Measurements from ENCODE around the gene WLS. TPM values are rescaled to one million over a fixed set of nuclear protein-coding genes. Genes with fewer than 3 reads are reported as not detected.

The WLS gene
- total RNA-seq, 2 experiments from 2014 or later: 0.22 to 0.52 TPM

DNA sequence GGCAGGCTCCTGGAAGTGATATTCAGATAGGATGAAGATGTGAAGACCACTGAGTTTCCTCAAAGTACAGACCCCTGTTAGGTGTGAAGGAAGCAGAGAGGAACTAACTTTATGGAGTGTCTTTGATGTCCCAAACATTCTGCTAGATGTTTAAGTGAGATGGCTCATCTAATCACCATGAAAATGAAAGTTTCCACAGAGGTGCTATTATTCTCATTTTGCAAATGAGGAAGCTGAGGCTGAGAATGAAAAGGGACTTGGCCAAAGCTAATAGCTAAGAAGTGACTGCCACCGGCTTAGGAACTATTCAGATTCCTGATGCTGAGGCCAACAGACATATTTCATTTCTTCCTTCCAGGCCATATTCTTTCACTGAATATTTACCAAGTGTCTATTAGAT lies 45.9 kb upstream of the WLS start:
- H3K4me1 ChIP-seq (ENCODE audit: insufficient read depth, low read length): no peaks in the 10 kb centered on the region
- Mint-ChIP-seq H3K9me3 (peaks cover 3% of the 10 kb centered on the region), H3K4me3 (no peak overlapping the region), H3K4me1 (ENCODE audit: low read depth) (no peaks in the 10 kb centered on the region), H3K27me3 (no peaks in the 10 kb centered on the region), H3K36me3 (ENCODE audit: low read depth) (no peaks in the 10 kb centered on the region), H3K27ac (no peak overlapping the region)
- TF ChIP-seq, protein P1, sequence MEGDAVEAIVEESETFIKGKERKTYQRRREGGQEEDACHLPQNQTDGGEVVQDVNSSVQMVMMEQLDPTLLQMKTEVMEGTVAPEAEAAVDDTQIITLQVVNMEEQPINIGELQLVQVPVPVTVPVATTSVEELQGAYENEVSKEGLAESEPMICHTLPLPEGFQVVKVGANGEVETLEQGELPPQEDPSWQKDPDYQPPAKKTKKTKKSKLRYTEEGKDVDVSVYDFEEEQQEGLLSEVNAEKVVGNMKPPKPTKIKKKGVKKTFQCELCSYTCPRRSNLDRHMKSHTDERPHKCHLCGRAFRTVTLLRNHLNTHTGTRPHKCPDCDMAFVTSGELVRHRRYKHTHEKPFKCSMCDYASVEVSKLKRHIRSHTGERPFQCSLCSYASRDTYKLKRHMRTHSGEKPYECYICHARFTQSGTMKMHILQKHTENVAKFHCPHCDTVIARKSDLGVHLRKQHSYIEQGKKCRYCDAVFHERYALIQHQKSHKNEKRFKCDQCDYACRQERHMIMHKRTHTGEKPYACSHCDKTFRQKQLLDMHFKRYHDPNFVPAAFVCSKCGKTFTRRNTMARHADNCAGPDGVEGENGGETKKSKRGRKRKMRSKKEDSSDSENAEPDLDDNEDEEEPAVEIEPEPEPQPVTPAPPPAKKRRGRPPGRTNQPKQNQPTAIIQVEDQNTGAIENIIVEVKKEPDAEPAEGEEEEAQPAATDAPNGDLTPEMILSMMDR (IDR thresholded peaks at IDR 0.05): no peak
- no peak overlapping the region for H3K27ac ChIP-seq (ENCODE audit: low read depth in 1 of 2, low read length in 2 of 2)
- H3K36me3 ChIP-seq (ENCODE audit: insufficient read depth, low read length): no peaks in the 10 kb centered on the region
- ChIA-PET CTCF (no interaction called here), POLR2A (no interaction called here)
- intact Hi-C loops (cut with DNase I, micrococcal nuclease): no loop called here
- ATAC-seq (ENCODE audit: poor library complexity) (no peak), DNase-seq (no peak)
- H3K4me3 ChIP-seq (ENCODE audit: low read length): no peak overlapping the region
- no peaks in the 10 kb centered on the region for H3K27me3 ChIP-seq (ENCODE audit: control insufficient read depth in 1 of 2, insufficient read depth in 2 of 2, low read length in 2 of 2)
- H3K9me3 ChIP-seq (ENCODE audit: control insufficient read depth in 1 of 2, insufficient read depth in 1 of 2, low read length in 2 of 2): peaks cover 0 to 3% of the 10 kb centered on the region in 2 experiments

DNA sequence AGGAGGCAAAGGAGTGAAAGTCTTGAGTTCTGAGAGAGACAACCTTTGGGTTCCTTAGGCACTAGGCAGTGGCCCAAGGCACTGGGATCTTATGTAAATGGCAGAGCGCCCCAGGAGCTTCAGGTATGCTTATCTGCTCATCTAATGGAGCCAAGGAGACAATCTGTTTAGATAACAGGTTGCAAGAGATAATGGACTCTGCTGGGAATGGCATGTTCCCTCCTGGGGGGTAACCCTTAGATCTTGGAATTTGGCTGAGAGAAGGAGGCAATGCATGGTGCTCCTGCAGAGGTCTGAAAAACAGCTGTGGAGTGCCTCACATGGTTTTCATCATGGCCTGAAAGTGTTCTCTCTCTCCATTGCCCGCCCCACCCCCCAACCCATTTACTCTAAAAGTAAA lies 44.1 kb upstream of the WLS start:
- H3K9me3 Mint-ChIP-seq: no peaks in the 10 kb centered on the region
- peaks cover 0 to 3% of the 10 kb centered on the region in 2 experiments for H3K9me3 ChIP-seq (ENCODE audit: control insufficient read depth in 1 of 2, insufficient read depth in 1 of 2, low read length in 2 of 2)
- no peak for ATAC-seq (ENCODE audit: poor library complexity)
- H3K27ac ChIP-seq (ENCODE audit: low read depth in 1 of 2, low read length in 2 of 2): no peak overlapping the region
- CTCF ChIA-PET: no interaction called here
- no peak for DNase-seq
- H3K27me3 Mint-ChIP-seq: no peaks in the 10 kb centered on the region
- H3K27ac Mint-ChIP-seq: no peak overlapping the region
- TF ChIP-seq, protein P1 (IDR thresholded peaks at IDR 0.05): no peak
- no peak overlapping the region for H3K4me3 ChIP-seq (ENCODE audit: low read length)
- H3K4me3 Mint-ChIP-seq: no peak overlapping the region
- H3K27me3 ChIP-seq (ENCODE audit: control insufficient read depth in 1 of 2, insufficient read depth in 2 of 2, low read length in 2 of 2): no peaks in the 10 kb centered on the region
- H3K4me1 ChIP-seq (ENCODE audit: insufficient read depth, low read length): no peaks in the 10 kb centered on the region
- no peaks in the 10 kb centered on the region for H3K36me3 ChIP-seq (ENCODE audit: insufficient read depth, low read length)
- POLR2A ChIA-PET: no interaction called here
- intact Hi-C loops (cut with DNase I, micrococcal nuclease): no loop called here
- H3K4me1 Mint-ChIP-seq (ENCODE audit: low read depth): no peaks in the 10 kb centered on the region
- no peaks in the 10 kb centered on the region for H3K36me3 Mint-ChIP-seq (ENCODE audit: low read depth)

DNA sequence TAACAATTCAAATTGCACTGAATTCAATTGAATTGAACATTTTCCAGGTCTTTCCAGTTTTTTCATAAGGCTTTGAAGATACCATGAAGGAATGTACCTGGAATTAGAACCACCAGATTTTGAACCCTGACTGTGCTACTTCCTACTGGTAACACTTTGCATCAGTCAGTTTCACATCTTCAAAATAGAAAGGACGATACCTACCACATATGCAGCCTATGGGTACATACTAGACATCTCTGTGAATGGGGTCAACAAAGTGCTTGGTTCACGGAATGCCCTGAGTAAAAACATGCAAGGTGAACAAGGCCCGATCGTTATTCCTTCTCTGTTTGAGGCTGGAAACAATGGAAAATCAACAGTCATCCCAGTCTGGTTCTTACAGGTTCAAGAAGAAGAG lies 41.2 kb upstream of the WLS start:
- no peaks in the 10 kb centered on the region for H3K27me3 ChIP-seq (ENCODE audit: control insufficient read depth in 1 of 2, insufficient read depth in 2 of 2, low read length in 2 of 2)

More for the DNA sequence above, 41.2 kb upstream of the WLS start:
- TF ChIP-seq, protein P1 (IDR thresholded peaks at IDR 0.05): no peak
- Histone ChIP-seq H3K36me3 (ENCODE audit: insufficient read depth, low read length) (no peaks in the 10 kb centered on the region), H3K4me3 (ENCODE audit: low read length) (no peak overlapping the region), H3K4me1 (ENCODE audit: insufficient read depth, low read length) (no peaks in the 10 kb centered on the region), H3K9me3 (ENCODE audit: control insufficient read depth in 1 of 2, insufficient read depth in 1 of 2, low read length in 2 of 2) (no peaks in the 10 kb centered on the region), H3K27ac (ENCODE audit: low read depth in 1 of 2, low read length in 2 of 2) (no peak overlapping the region)
- ATAC-seq (ENCODE audit: poor library complexity): no peak
- H3K9me3 Mint-ChIP-seq: no peaks in the 10 kb centered on the region
- no peak overlapping the region for H3K4me3 Mint-ChIP-seq
- DNase-seq: no peak
- H3K27ac Mint-ChIP-seq: no peak overlapping the region
- H3K4me1 Mint-ChIP-seq (ENCODE audit: low read depth): no peaks in the 10 kb centered on the region
- H3K36me3 Mint-ChIP-seq (ENCODE audit: low read depth): no peaks in the 10 kb centered on the region
- intact Hi-C loops (cut with DNase I, micrococcal nuclease): no loop called here
- no peaks in the 10 kb centered on the region for H3K27me3 Mint-ChIP-seq
- ChIA-PET POLR2A (no interaction called here), CTCF (no interaction called here)

Measured in CD4-positive, alpha-beta T cell (primary cell).